AG10803 (cell line): ENCODE results near the gene ACTR6.
"Not testable (repeated sequence)": the region's sequence is repeated elsewhere in the genome, so short reads cannot be mapped to it uniquely, and the experiment has no call there.

ENCODE experiments used
- DNase-seq: peaks from one replicate; pipeline ENCODE4 v3.0.0; 2010; ENCODE audit warnings: low read depth
- H3K4me3 ChIP-seq: 2 replicates; pipeline ENCODE4 v1.5.1; 2011; ENCODE audit warnings: mild to moderate bottlenecking, low read length, control low read depth
- CTCF ChIP-seq: conservative IDR thresholded peaks from 2 replicates; pipeline ENCODE4 v1.5.1; 2011; ENCODE audit warnings: mild to moderate bottlenecking, low read length, control low read depth, inconsistent platforms

The ACTR6 gene

GRCh38 chr12:100213016-100213891, 12.6 kb downstream of the ACTR6 start:
- no peak for TF ChIP-seq CTCF
- H3K4me3 ChIP-seq = no peak overlapping the region
- no peak for DNase-seq

GRCh38 chr12:100214518-100214917, 13.9 kb downstream of the ACTR6 start:
- no peak for DNase-seq
- no peak for TF ChIP-seq CTCF

GRCh38 chr12:100215209-100215608, 14.6 kb downstream of the ACTR6 start:
- no peak for DNase-seq
- no peak for TF ChIP-seq CTCF
- H3K4me3 ChIP-seq = no peak overlapping the region

More at GRCh38 chr12:100214518-100214917, 13.9 kb downstream of the ACTR6 start:
- no peak overlapping the region for H3K4me3 ChIP-seq

- DNase-seq = no peak
- no peak for TF ChIP-seq CTCF
- H3K4me3 ChIP-seq = no peak overlapping the region
Measured at GRCh38 chr12:100216337-100216736, 15.7 kb downstream of the ACTR6 start.

GRCh38 chr12:100219328-100220109, 18.9 kb downstream of the ACTR6 start:
- DNase-seq = no peak
- no peak overlapping the region for H3K4me3 ChIP-seq
- no peak for TF ChIP-seq CTCF

- TF ChIP-seq CTCF = no peak
Measured at GRCh38 chr12:100221523-100221922, 20.9 kb downstream of the ACTR6 start.

GRCh38 chr12:100222173-100222572, 21.6 kb downstream of the ACTR6 start:
- H3K4me3 ChIP-seq, DNase-seq: not testable (repeated sequence)

More at GRCh38 chr12:100221523-100221922, 20.9 kb downstream of the ACTR6 start:
- DNase-seq = no peak
- H3K4me3 ChIP-seq = no peak overlapping the region
